NOMO-1 treated with dmso at 0.1 percent for 144 hours (cell line): Measurements from ENCODE around the gene UBE3D.
"Not testable (repeated sequence)": the region's sequence is repeated elsewhere in the genome, so short reads cannot be mapped to it uniquely, and the experiment has no call there.

Experiments
- DNase-seq: peaks from one replicate; lab custom pipeline; 2025; ENCODE audit not compliant: unreplicated experiment; lab: John Stamatoyannopoulos, UW

Gene UBE3D

GRCh38 chr6:82980086-82980485, 85.6 kb downstream of the UBE3D start:
- DNase-seq: no peak

- DNase-seq: no peak
Measured at GRCh38 chr6:82979657-82980056, 86.0 kb downstream of the UBE3D start.

- no peak for DNase-seq
Measured at GRCh38 chr6:82978362-82978945, 87.2 kb downstream of the UBE3D start.

- no peak for DNase-seq
Measured at GRCh38 chr6:82976179-82976578, 89.5 kb downstream of the UBE3D start.

GRCh38 chr6:82971877-82972460, 93.7 kb downstream of the UBE3D start:
- no peak for DNase-seq

GRCh38 chr6:82970839-82971238, 94.8 kb downstream of the UBE3D start:
- DNase-seq: no peak

- no peak for DNase-seq
Measured at GRCh38 chr6:82968708-82969107, 96.9 kb downstream of the UBE3D start.

GRCh38 chr6:82963191-82963925, 102.3 kb downstream of the UBE3D start:
- no peak for DNase-seq

- DNase-seq: no peak
Measured at GRCh38 chr6:82959385-82959941, 106.2 kb downstream of the UBE3D start.

GRCh38 chr6:82958551-82958950, 107.1 kb downstream of the UBE3D start:
- no peak for DNase-seq

- no peak for DNase-seq
Measured at GRCh38 chr6:82957868-82958245, 107.8 kb downstream of the UBE3D start.

GRCh38 chr6:82957171-82957867, 108.3 kb downstream of the UBE3D start:
- no peak for DNase-seq

GRCh38 chr6:82955841-82956240, 109.8 kb downstream of the UBE3D start:
- no peak for DNase-seq

- DNase-seq: no peak
Measured at GRCh38 chr6:82954937-82955577, 110.6 kb downstream of the UBE3D start.

- no peak for DNase-seq
Measured at GRCh38 chr6:82954356-82954755, 111.3 kb downstream of the UBE3D start.

- DNase-seq: no peak
Measured at GRCh38 chr6:82953871-82954270, 111.8 kb downstream of the UBE3D start.

GRCh38 chr6:82951935-82952334, 113.7 kb downstream of the UBE3D start:
- DNase-seq: no peak

GRCh38 chr6:82951389-82951788, 114.3 kb downstream of the UBE3D start:
- DNase-seq: no peak

- DNase-seq: not testable (repeated sequence)
Measured at GRCh38 chr6:82930915-82931314, 134.7 kb downstream of the UBE3D start.

GRCh38 chr6:82924799-82925535, 140.7 kb downstream of the UBE3D start:
- no peak for DNase-seq
